Esophagus mucosa (tissue), 1 donor: ENCODE measurements around the gene NUP155. TPM values are rescaled to one million over a fixed set of nuclear protein-coding genes. Genes with fewer than 3 reads are reported as not detected.
"Not testable (repeated sequence)": the region's sequence is repeated elsewhere in the genome, so short reads cannot be mapped to it uniquely, and the experiment has no call there.

Source experiments
- ATAC-seq: fragments of 200-7000 bp; cut with Tn5 transposase; one replicate; pipeline ENCODE4 v1.9.1; 2020
- total RNA-seq: library from RNA; stranded (reverse); gene quantifications from one replicate; pipeline ENCODE4 v1.2.4, GENCODE V29; 2023
- donor health status: DM: yes; HTN: yes; CAD: no.

The NUP155 gene
- total RNA-seq = 21.1 TPM

- ATAC-seq = peak; percentile 99
These were observed at the start of gene NUP155 for GRCh38 chr5:37370864-37371726. Gene NUP155, minus strand, starts transcription at chr5:37371106. Its CDS starts 129 bp downstream, at chr5:37370977.

GRCh38 chr5:37417347-37417746, 46.4 kb upstream of the NUP155 start:
- ATAC-seq = no peak

GRCh38 chr5:37415456-37415855, 44.5 kb upstream of the NUP155 start:
- not testable (repeated sequence) for ATAC-seq

GRCh38 chr5:37412515-37412914, 41.6 kb upstream of the NUP155 start:
- ATAC-seq = no peak

- no peak for ATAC-seq
These were observed 29.6 kb upstream of the NUP155 start for GRCh38 chr5:37400501-37400900.

- no peak for ATAC-seq
These were observed 25.4 kb upstream of the NUP155 start for GRCh38 chr5:37396352-37396751.

GRCh38 chr5:37391591-37391990, 20.7 kb upstream of the NUP155 start:
- ATAC-seq = no peak

- peak; percentile 98 for ATAC-seq
These were observed 8.3 kb upstream of the NUP155 start, which contains the start of gene WDR70 for GRCh38 chr5:37379100-37379628. Gene WDR70, plus strand, starts transcription at chr5:37379318. Its CDS starts 50 bp downstream, at chr5:37379368.

- not testable (repeated sequence) for ATAC-seq
These were observed 7.2 kb upstream of the NUP155 start for GRCh38 chr5:37378066-37378465.

GRCh38 chr5:37375091-37375490, 4.2 kb upstream of the NUP155 start:
- no peak for ATAC-seq

GRCh38 chr5:37370550-37370863, 399 bp downstream of the NUP155 start:
- ATAC-seq = peak; percentile 32

GRCh38 chr5:37355161-37355560, 15.7 kb downstream of the NUP155 start:
- ATAC-seq = no peak

- ATAC-seq = not testable (repeated sequence)
These were observed 28.2 kb downstream of the NUP155 start for GRCh38 chr5:37342741-37343140.

- not testable (repeated sequence) for ATAC-seq
These were observed 36.2 kb downstream of the NUP155 start for GRCh38 chr5:37334754-37335153.

GRCh38 chr5:37326536-37326935, 44.4 kb downstream of the NUP155 start:
- no peak for ATAC-seq

- ATAC-seq = no peak
These were observed 47.3 kb downstream of the NUP155 start for GRCh38 chr5:37323607-37324006.

- ATAC-seq = no peak
These were observed 51.7 kb downstream of the NUP155 start for GRCh38 chr5:37319037-37319782.

- ATAC-seq = no peak
These were observed 54.9 kb downstream of the NUP155 start for GRCh38 chr5:37316027-37316426.

GRCh38 chr5:37310360-37310759, 60.5 kb downstream of the NUP155 start:
- no peak for ATAC-seq

GRCh38 chr5:37308793-37309192, 62.1 kb downstream of the NUP155 start:
- no peak for ATAC-seq

GRCh38 chr5:37304888-37305287, 66.0 kb downstream of the NUP155 start:
- no peak for ATAC-seq

- ATAC-seq = not testable (repeated sequence)
These were observed 74.6 kb downstream of the NUP155 start for GRCh38 chr5:37296313-37296712.

GRCh38 chr5:37283214-37283820, 87.6 kb downstream of the NUP155 start:
- ATAC-seq = no peak
